HG02678 (cell line): ENCODE data around the gene KLF4.

Source experiments
- ATAC-seq: cut with Tn5 transposase; IDR thresholded peaks from one replicate; pipeline ENCODE4 v1.9.1; 2021; ENCODE audit warnings: mild to moderate bottlenecking, moderate library complexity; ENCODE audit not compliant: unreplicated experiment

The KLF4 gene

DNA sequence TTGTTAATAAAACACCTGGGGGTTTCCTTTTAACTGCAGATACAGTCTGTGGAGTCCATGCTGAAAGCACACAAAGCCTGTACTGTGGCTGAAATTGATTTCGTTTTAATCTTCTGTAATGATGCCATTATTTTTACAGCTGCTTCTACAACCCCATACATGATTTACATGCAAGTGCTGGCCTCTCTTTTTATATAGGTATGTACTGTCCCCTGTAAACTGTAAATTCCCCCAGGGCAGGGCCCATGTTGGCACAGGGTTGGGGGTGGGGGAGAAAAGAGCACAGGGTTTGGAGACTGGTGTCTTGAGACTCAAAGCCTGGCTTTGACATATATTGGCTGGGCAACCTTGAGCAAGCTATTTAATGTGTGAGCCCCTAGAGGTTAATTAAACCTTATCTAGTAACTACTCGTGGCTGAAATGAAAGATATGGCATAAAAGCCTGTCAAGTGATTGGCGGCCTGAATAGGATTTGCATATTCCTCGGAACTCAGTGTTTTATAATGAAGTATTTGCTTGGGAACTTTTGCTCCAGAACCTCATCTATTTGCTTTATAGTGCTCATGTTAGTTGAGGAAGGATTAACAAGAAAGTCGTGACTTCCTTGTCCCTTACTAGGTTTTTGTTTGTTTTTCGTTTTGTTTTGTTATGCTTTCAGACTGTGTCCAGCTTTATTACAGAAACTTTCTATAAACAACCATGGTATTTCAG, 34.0 kb downstream of the KLF4 start:
- no peak for ATAC-seq

DNA sequence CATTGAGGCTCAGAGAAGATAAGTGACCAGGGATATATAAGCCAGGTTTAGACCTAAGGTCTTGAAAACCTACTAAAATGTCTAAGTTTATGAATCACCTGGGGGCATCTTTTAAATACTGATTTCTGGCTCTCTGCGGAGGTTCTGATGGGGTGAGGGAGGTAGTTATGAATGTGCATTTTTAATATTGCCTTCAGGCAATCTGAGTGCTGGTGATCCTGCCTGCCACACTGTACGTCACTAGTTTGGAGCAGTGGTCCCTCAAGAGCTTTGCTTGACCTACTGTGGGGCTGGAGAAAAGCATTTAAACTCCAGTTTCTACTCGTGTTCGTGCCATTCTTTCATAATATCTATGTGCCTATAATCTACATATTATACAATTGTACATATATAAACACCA, 36.1 kb downstream of the KLF4 start:
- no peak for ATAC-seq

- no peak for ATAC-seq
Measured at GRCh38 chr9:107447834-107448233, 41.7 kb downstream of the KLF4 start.

- ATAC-seq: no peak
Measured at GRCh38 chr9:107447081-107447480, 42.5 kb downstream of the KLF4 start.

GRCh38 chr9:107446491-107446890, 43.1 kb downstream of the KLF4 start:
- no peak for ATAC-seq

DNA sequence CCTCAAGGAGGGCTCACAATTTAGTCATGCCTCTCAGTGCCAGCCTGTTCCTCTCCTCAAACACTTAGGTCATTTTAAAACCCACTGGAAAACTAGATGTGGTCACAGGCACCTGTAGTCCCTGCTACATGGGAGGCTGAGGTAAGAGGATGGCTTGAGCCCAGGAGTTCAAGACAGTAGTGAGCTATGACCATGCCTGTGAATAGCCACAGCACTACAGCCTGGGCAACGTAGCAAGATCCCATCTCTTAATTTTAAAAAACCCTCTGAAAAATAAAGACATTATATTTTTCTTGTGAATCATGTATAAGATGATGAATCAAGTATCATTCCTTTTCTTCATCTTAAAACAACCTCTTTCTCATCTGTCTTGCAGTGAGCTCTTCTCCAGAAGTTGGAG, 45.8 kb downstream of the KLF4 start:
- ATAC-seq: no peak

GRCh38 chr9:107439991-107440456, 49.5 kb downstream of the KLF4 start:
- ATAC-seq: no peak

- no peak for ATAC-seq
Measured at GRCh38 chr9:107438211-107439031, 51.1 kb downstream of the KLF4 start.

- ATAC-seq: no peak
Measured at GRCh38 chr9:107437716-107438115, 51.9 kb downstream of the KLF4 start.

DNA sequence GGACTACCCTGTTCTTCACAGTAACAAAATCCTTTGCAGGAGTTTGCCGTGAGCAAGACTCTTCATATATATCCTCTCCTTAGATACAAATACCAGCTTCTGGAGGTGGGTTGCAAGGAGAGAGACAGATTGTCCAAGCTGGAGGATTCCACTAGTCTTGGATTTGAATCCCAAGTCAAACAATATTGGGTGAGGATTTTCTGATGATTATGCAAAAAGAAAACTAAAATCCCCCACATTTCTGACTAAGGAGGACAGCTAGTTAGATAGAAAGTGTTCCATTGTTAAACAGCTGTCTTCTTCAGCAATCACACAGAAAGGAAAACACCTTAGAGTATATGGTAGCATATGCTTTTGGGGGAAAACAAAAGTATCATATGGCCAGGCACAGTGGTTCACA, 54.2 kb downstream of the KLF4 start:
- no peak for ATAC-seq
